HG02884 (cell line): ENCODE data around the gene PAIP2.
"Not testable (repeated sequence)": the region's sequence is repeated elsewhere in the genome, so short reads cannot be mapped to it uniquely, and the experiment has no call there.

ENCODE experiments used
- ATAC-seq: cut with Tn5 transposase; IDR thresholded peaks from one replicate; pipeline ENCODE4 v1.9.1; 2021; ENCODE audit warnings: mild to moderate bottlenecking, moderate library complexity; ENCODE audit not compliant: unreplicated experiment

PAIP2 gene

DNA sequence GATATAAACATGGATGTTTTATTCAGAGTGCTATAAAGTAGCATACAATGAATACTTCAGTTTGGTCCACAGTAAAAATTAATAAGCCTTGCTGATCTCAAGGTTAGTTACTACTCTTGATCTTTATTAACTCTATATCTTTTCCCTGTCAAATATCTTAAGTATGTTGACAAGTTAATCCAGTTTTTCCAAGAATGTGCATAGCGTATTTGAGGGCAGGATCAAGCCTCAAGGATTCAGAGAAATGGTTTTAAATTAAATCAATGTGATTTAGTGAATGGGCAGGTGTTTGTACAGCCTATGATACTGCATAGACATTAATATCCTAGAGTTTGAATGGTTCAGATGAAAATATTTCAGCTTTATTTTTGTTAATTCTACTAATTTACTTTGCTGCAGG, 27.4 kb upstream of the PAIP2 start:
- no peak for ATAC-seq

DNA sequence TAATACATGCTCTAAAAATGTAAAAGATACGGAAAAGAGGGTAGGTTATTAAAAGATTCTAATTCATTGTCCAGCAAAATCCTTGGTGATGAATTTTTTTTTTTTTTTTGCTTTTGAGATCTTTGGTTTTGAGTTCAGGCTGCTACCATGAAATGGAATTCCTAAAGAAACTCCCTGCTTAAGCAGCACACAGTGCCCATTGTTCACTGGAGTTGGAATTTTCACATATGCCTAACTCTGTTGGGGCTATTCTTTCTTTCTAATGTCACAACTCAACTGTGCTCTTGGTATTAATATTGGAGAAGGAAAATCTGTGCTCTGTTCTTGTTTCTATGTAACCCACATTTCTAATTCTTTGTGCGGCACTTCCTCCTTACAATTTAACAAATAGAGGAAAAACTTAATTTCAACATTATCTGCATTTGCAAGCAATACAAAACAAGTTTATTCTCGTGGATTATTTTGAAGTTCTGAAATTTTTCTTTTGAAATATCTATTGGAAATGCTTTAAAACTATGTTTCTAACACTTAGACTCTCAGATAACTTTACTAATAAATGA, 26.5 kb upstream of the PAIP2 start:
- ATAC-seq, result no peak

DNA sequence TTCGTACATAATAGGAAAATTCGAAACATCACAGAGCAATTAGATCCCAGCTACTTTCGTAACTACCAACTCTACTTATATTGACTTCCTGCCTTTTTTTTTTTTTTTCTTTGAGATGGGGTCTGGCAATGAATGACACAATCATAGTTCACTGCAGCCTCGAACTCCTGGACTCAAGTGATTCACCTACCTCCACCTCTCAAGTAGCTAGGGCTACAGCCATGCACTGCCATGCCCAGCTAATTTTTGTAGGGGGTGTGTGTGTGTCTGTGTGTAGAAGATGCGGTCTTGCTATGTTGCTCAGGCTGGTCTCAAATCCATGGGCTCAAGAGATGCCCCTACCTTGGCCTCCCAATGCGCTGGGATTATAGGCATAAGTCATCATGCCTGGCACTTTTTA, 5.8 kb upstream of the PAIP2 start:
- ATAC-seq, result no peak

DNA sequence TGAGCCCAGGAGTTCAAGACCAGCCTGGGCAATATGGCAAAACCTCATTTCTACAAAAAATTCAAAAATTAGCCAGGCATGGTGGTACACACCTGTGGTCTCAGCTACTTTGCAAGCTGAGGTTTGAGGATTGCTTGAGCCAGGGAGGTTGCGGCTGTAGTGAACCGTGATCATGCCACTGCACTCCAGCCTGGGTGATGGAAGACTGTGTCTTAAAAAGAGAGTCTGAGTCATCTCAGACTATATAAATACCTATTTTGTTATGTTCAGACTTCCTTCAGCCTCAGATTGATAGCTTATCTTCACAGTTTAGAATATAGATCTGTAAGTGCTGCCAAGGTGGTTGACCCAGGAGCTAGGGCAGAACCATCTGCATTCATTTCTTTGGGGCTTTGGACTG, 1.6 kb upstream of the PAIP2 start:
- ATAC-seq, result no peak

DNA sequence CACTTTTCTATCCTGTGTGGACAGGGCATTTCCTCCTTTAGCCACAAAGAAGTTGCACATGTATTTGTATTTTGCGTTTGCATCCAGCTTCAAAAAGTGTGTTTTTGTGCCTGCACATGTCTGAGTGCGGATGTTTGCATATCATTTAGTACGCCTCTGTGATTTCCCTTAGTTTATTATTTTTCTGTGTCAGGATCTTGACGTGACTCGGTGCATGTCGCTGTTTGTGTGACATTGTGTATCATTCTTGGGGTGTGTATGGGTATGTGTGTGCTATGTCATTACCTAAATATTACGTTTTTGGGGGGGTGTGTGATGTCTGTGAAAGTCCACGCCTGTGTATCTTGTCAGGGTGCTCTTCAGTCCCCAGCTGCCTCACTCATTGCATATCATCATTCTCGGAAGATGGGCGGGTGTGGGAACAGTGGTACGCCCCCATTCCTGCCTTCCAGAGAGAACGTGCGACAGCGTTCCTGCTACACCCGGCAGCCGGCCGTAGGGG, 416 bp upstream of the PAIP2 start:
- no peak for ATAC-seq

DNA sequence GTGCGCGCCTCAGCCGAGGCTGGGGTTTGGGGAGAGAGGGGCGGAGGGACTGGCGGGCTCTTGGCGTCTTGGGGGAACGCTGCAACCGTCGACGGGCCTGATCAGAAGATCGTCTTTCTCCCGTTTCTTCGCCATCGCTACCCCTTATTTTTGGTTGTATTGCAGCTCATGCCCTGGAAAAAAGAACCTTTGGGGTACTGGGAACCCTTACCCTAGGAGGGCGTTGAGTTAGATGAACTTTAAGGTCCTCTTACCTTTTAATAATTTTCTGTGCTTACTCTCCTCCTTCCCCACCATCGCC, 719 bp downstream of the PAIP2 start:
- ATAC-seq, result no peak

- ATAC-seq, result no peak
Observed at GRCh38 chr5:139343476-139343875, 1.8 kb downstream of the PAIP2 start.

GRCh38 chr5:139344177-139344576, 2.5 kb downstream of the PAIP2 start:
- ATAC-seq, result no peak

DNA sequence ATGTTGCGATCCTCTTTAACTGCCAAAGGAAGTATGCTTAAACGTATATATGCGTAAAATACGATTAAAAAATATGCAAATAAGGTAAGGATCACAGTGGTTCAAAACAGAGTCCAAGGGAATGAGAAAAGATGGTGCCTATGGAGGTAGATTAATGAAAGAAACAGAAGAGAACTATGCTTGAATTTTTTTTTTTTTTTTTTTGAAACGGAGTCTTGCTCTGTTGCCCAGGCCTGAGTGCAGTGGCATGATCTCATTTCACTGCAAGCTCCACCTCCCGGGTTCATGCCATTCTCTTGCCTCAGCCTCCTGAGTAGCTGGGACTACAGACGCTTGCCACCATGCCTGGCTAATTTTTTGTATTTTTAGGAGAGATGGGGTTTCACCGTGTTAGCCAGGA, 3.8 kb downstream of the PAIP2 start:
- ATAC-seq, result not testable (repeated sequence)

- not testable (repeated sequence) for ATAC-seq
Observed at GRCh38 chr5:139347863-139348262, 6.2 kb downstream of the PAIP2 start.

DNA sequence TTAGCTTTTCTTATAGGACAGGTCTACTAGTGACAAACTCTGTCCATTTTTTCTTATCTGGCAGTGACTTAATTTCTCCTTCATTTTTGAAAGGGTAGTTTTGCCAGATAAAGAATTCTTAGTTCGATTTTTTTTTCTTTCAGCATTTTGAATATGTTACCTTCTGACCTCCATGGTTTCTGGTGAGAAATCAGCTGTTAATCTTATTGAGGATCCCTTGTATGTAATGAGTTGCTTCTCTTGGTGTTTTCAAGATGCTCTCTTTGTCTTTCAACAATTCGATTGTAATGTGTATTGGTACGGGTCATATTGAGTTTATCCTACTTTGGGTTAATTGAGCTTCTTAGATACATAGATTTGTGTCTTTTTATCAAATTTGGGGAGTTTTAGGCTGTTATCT, 12.5 kb downstream of the PAIP2 start:
- ATAC-seq, result no peak

GRCh38 chr5:139355900-139356299, 14.2 kb downstream of the PAIP2 start:
- not testable (repeated sequence) for ATAC-seq

DNA sequence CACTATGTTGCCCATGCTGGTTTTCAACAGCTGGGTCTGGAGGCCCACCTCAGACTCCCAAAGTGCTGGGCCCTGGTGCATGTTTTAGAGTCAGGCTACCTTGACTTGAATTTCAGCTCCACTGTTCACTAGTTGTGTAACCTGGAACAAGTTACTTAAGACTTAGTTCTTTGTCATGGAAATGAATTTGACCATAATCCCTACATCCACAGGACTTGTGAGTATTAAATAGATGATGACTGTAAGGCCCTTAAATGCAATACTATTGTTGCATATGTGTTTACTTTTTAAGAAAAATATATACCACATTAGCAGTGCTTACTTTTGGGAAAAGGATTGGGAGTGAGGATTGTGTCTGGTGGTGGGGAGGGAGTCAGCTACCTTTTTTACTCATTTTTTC, 16.4 kb downstream of the PAIP2 start:
- ATAC-seq, result no peak

- no peak for ATAC-seq
Observed at GRCh38 chr5:139360384-139360783, 18.7 kb downstream of the PAIP2 start.

- no peak for ATAC-seq
Observed at GRCh38 chr5:139361835-139362429, 20.3 kb downstream of the PAIP2 start.

DNA sequence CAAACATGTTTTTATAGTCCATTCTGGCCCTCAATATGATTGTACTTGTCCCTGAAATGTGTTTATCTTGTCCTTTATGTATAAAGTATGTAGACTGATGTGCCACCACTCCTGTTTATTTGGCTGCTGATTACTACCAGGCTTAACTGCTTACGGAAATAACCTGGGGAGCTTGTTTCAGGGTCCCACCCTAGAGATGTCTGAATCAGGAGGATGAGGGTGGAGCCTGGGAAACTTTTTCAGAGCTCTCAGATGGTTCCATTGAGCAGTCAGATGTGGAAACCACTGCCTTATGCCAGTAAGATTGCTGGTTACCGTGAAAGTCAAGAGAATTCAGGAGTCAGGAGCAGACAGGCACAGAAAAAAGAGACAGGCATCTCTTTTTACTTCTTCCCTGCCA, 22.3 kb downstream of the PAIP2 start:
- ATAC-seq, result no peak

GRCh38 chr5:139364466-139364865, 22.8 kb downstream of the PAIP2 start:
- ATAC-seq, result no peak

DNA sequence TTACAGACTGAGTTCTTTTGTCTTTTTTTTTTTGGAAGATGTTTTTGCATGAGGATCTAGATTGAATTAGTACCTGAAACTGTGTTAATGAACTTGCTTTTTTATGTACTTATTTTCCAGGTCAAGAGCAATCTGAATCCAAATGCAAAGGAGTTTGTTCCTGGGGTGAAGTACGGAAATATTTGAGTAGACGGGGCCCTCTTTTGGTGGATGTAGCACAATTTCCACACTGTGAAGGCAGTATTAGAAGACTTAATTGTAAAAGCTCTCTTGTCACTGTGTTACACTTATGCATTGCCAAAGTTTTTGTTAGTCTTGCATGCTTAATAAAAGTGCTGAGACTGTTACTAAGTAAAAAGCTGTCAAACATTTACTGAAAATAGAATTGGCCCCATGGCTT, 27.0 kb downstream of the PAIP2 start:
- no peak for ATAC-seq

- ATAC-seq, result no peak
Observed at GRCh38 chr5:139369181-139369580, 27.5 kb downstream of the PAIP2 start.

DNA sequence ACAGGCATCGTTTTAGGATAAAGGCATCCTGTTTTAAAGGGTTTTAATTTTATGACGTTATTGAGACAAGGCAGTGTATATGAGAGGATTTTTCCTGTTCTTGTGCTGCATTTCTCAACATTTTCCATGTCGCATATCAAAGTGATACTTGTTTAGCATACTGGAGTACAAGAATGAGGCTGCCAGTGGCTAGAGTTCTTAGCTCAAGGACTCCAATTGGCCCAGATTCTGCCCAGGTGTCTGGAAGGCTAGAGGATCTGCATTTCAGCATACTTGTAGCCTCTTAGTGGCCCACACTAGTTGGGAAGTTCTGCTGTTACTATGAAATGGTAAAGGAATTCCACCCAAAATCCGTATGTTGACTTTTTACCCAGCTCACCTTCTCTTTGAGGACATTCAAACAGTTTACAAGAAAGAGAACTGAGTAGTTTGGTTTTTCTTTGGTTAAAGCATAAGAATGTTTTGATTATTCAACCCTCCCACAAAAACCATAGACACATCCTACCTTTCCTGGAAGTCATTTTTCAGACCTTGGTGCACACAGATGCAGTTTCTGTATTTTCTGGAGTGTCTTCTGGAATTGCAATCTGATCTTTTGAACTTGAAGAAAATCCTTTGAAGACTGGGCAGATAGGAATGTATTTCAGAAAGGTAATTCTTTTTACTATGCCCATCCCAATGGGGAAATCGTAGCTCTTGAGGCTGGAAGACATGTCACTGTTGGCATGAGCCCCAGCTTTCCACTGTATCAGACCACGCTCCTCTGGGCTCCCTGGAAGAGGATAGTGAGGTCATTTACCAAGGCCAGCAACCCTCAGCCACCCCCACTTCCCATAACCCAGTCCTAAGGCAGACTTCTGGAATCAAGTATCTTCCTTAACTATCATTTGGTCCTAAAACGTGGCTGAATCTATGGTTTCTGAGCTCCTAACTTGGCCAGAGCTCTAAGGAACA, 30.1 kb downstream of the PAIP2 start:
- no peak for ATAC-seq

- ATAC-seq, result no peak
Observed at GRCh38 chr5:139374909-139375308, 33.3 kb downstream of the PAIP2 start.

- no peak for ATAC-seq
Observed at GRCh38 chr5:139376364-139376763, 34.7 kb downstream of the PAIP2 start.
